NCI-H2171 (cell line): Measurements from ENCODE around the gene SUPT20HL1.
A peak's percentile ranks its signal among the peaks of the same experiment; 100 is the strongest.

Experiments
- DNase-seq: peaks from one replicate; lab custom pipeline; 2025; lab: John Stamatoyannopoulos, UW

SUPT20HL1 gene

DNA sequence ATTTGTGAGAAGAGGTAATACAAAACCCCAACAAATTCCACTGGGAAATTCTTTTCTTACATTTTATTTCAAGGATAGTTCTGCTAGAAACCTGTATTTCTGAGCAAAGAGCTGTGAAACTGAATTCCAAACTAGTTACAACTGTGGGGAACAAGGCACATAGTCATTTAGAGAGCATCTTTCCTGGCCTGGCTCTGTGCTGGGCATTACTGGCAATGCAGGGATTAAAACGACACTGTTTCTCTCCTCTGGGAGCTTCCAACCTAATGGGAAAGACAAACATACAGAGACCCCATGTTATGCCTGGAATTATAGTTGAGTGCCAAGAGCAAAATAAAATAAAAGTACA lies 36.5 kb downstream of the SUPT20HL1 start:
- no peak for DNase-seq

GRCh38 chrX:24398766-24399165 lies 38.3 kb downstream of the SUPT20HL1 start:
- peak; percentile 31 for DNase-seq

DNA sequence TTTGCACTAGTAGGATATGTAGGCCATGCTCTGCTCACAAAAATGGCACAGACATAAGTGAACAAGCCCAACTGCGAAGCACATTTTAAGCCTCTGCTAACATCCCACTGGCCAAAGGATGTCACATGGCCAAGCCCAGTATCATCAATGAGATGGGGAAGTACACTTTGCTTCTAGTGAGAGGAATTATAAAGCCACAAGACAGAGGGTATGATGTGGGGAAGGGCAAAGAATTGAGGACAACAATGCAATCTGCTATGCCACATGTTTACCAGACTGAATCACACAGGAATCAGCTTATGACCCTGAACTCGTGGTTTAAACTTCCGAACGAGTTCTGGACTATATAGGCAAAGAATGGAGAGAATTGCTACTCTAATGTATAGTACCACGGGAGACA lies 39.1 kb downstream of the SUPT20HL1 start:
- no peak for DNase-seq

DNA sequence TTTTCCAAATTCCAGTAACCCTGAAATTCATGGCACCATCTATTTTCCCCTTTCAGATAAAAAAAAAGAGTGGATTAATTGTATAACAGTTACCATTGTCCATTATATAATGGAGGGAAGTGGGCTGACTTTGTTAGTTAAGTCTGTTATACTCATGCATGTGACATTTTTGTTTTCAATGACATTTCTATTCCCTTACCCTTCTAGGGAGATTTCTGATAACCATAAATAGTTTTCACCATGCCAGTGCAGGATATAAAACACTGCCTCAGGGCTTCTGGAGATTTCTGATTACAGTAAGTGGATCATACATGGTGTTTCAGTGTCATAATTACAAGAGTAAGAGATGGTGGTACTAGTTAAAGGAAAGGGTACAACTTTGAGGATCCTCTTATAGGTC lies 45.5 kb downstream of the SUPT20HL1 start:
- no peak for DNase-seq
